Neuron (in vitro differentiated cells): ENCODE results near the gene CDK5RAP2.

Experiments
- H2AFZ ChIP-seq: one replicate; pipeline ENCODE4 v1.6.1; 2013; ENCODE audit warnings: low read depth, mild to moderate bottlenecking, inconsistent platforms, low read length, moderate library complexity
- H3K27me3 ChIP-seq: one replicate; pipeline ENCODE4 v1.6.1; 2013; ENCODE audit warnings: low read length; ENCODE audit not compliant: insufficient read depth
- H3K36me3 ChIP-seq: one replicate; pipeline ENCODE4 v1.6.1; 2013; ENCODE audit warnings: low read length; ENCODE audit not compliant: insufficient read depth
- H3K4me1 ChIP-seq: one replicate; pipeline ENCODE4 v1.6.1; 2013; ENCODE audit warnings: low read length; ENCODE audit not compliant: insufficient read depth
- H3K4me3 ChIP-seq: 2 replicates; pipeline ENCODE4 v1.5.1; 2013; ENCODE audit warnings: mild to moderate bottlenecking, low read length, moderate library complexity
- H3K9me3 ChIP-seq: one replicate; pipeline ENCODE4 v1.6.1; 2013; ENCODE audit warnings: low read length

Gene CDK5RAP2

DNA sequence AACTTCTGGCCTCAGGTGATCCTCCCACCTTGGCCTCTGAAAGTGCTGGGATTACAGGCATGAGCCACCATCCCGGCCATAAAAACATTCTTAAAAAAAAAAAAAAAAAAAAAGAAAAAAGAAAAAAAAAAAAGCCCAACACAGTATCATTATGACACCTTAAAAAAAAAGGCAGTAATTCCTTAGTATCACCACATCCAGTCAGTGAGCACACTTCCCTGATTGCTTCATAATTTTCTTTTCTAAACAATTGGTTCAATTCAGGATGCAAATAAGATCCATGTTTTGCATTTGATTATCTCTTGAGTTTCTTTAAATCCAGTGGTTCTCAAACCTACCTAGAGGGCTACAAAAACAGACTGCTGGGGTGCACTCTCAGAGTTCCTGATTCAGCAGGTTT lies 182.5 kb downstream of the CDK5RAP2 start:
- Histone ChIP-seq H3K4me1 (no peaks in the 10 kb centered on the region), H2AFZ (no peak overlapping the region), H3K27me3 (no peaks in the 10 kb centered on the region), H3K36me3 (peaks cover 87% of the 10 kb centered on the region), H3K9me3 (no peaks in the 10 kb centered on the region), H3K4me3 (no peak overlapping the region)

DNA sequence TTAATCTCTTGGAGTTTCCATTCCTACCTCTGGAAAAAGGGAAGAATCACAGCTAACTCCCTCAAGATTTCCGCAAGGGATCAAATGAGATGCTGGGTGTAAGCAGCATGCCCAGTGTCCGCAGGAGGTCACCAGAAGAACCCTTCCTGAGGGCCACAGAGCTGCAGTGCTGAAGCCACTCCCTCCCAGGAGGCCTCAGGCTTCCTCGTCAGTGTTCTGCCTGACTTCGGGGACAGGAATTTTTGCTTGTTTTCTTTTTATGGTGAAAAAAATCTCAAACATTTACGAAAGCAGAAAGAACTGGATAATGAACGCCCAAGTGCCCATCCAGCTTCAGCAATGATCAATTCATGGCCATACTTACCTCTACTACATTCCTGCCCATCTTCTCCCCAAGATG lies 183.0 kb downstream of the CDK5RAP2 start:
- Histone ChIP-seq H3K27me3 (no peaks in the 10 kb centered on the region), H3K4me1 (no peaks in the 10 kb centered on the region), H3K36me3 (peaks cover 88% of the 10 kb centered on the region), H3K4me3 (no peak overlapping the region), H3K9me3 (no peaks in the 10 kb centered on the region), H2AFZ (no peak overlapping the region)

DNA sequence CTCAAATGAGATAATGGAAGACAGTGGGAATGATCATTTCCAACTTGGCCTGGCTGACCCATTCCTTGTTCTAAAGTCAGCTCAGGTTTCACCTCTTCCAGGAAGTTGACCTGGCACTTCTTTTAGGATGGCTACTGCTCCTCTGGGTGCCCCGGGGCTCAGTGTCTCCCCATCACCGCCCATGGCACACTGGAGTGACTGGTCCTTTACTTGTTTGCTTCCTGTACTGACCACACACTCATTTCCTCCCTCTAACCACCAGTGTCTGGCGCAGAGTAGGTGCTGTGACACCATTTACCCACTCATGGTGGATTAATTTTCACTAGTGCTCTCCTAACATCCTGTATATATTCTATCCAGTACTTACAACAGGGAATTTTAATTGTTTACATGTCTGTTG lies 183.5 kb downstream of the CDK5RAP2 start:
- no peaks in the 10 kb centered on the region for H3K27me3 ChIP-seq
- H3K4me1 ChIP-seq, result no peaks in the 10 kb centered on the region
- H3K9me3 ChIP-seq, result no peaks in the 10 kb centered on the region
- no peak overlapping the region for H3K4me3 ChIP-seq
- no peak overlapping the region for H2AFZ ChIP-seq
- peaks cover 92% of the 10 kb centered on the region for H3K36me3 ChIP-seq

DNA sequence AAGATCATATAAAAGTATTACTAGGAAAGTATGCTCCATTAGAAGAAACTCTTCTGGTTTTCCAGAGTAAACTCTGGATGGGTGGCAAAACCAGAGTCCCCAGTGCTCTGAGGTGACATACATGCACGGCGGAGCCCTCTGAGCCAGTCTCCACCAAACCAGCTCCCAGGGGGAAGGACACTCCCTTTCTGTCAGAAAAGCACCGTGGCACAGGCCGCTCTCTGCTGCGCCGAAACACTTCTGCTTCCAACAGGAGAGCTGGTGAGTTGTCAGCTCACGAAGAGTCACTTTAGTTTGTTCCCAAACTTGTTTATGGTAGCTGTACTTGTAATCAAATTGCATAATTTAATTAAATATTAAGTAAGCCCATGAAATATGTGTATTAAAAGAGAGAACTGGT lies 184.6 kb downstream of the CDK5RAP2 start:
- H3K27me3 ChIP-seq, result no peaks in the 10 kb centered on the region
- no peak overlapping the region for H2AFZ ChIP-seq
- no peak overlapping the region for H3K4me3 ChIP-seq
- no peaks in the 10 kb centered on the region for H3K9me3 ChIP-seq
- H3K36me3 ChIP-seq, result peaks cover 92% of the 10 kb centered on the region
- H3K4me1 ChIP-seq, result no peaks in the 10 kb centered on the region

DNA sequence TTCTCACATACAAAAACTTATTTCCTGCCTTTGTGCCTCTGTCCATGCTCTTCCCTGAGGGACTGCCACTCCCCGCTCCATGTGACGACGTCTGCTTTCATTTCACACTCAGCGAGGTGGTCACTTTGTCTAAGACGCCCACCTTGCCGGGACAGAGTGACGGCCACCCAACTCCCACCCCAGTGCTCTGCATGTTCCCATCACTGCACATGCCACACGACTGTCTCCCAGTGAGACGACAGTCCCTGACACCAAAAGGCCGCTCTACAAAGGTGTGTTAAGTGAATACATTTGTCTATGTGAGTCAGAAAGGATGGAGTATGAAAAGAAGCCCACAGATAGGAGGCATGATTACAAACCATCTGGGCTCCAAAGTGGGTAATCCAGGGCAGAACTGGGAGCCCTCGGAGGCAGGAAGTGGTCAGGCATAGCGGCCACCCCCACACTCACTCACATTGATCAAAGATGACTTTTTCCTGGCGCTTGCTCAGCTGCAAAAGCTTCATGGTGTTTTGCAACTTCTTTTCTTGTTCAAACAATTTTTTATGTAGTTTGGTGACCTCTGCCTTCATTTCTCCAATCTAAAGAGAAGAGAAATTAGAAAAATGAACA lies 185.8 kb downstream of the CDK5RAP2 start:
- H3K36me3 ChIP-seq, result peaks cover 92% of the 10 kb centered on the region
- H3K4me3 ChIP-seq, result no peak overlapping the region
- no peak overlapping the region for H2AFZ ChIP-seq
- no peaks in the 10 kb centered on the region for H3K27me3 ChIP-seq
- no peaks in the 10 kb centered on the region for H3K9me3 ChIP-seq
- H3K4me1 ChIP-seq, result no peaks in the 10 kb centered on the region

DNA sequence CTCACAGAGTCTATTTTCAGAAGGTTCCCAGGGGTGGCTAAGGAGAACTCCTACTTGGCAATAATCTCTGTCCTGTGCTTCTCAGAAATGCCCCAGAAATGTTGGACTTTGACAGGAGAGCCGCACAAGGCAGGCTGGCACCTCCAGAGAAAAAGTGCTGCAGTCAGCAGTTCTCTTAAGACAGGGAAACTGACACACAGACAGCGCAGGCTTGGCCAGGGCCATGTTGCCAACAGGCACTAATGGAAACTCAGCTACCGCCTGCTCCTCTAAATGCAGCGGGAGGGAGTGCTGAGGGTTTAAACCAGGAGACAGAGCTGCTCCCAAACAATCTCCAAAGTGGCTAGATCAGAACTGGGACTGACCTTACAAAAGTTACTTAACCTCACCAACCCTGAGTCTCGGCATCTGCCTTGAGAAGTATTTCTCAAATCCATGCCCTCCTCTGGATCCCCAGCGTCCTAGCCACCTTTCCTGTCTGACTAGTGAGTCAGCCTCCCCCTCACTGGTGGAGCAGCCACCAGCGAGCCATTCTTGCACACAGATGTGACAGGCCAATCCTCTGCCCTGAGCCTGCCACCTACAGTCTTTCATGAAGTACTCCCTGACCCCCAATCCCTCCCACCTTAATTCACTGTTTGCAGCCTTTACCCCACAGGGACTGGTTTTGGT lies 186.4 kb downstream of the CDK5RAP2 start:
- Histone ChIP-seq H3K27me3 (no peaks in the 10 kb centered on the region), H2AFZ (no peak overlapping the region), H3K4me1 (no peaks in the 10 kb centered on the region), H3K9me3 (no peaks in the 10 kb centered on the region), H3K4me3 (no peak overlapping the region), H3K36me3 (peaks cover 92% of the 10 kb centered on the region)

DNA sequence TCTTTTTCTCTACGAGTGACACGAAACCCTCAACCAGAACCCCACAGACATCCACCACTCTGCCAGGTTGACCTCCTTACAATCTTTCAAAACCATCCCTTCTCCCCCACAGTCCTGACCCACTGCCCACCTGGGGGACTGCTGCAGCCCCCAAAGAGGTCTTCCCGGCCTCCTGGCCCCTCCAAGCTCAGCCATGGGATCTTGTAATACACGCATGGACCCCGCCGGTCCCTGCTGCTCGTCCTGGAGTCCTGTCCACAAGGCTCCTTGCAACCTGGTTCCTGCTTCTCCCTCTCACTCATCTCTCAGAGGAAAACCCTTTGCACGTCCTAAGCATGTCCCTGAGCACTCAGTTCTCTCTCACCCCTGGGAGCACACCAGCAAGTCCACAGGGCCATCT lies 187.3 kb downstream of the CDK5RAP2 start:
- Histone ChIP-seq H3K36me3 (peaks cover 90% of the 10 kb centered on the region), H3K9me3 (no peaks in the 10 kb centered on the region), H3K4me3 (no peak overlapping the region), H2AFZ (no peak overlapping the region), H3K4me1 (no peaks in the 10 kb centered on the region), H3K27me3 (no peaks in the 10 kb centered on the region)

DNA sequence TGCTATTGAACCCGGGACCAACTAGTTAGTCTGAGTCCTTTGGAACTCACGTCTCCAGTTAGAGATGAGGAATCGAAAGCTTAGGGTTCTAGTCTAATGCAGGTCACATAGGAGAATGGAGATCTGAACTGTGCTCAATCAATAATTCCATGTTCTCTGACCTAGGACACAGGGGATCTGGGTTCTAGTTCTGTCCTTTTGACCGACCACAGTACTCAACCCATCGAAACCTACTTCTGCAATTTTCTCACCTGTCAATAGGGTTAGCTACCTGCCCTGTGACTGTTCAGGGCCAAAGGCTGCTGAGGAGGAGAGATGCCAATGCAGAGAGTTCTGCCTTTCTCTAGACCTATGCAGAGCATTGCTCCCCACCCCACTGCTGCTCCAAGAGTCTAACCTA lies 187.7 kb downstream of the CDK5RAP2 start:
- Histone ChIP-seq H3K36me3 (peaks cover 86% of the 10 kb centered on the region), H2AFZ (no peak overlapping the region), H3K4me3 (no peak overlapping the region), H3K9me3 (no peaks in the 10 kb centered on the region), H3K4me1 (no peaks in the 10 kb centered on the region), H3K27me3 (no peaks in the 10 kb centered on the region)

DNA sequence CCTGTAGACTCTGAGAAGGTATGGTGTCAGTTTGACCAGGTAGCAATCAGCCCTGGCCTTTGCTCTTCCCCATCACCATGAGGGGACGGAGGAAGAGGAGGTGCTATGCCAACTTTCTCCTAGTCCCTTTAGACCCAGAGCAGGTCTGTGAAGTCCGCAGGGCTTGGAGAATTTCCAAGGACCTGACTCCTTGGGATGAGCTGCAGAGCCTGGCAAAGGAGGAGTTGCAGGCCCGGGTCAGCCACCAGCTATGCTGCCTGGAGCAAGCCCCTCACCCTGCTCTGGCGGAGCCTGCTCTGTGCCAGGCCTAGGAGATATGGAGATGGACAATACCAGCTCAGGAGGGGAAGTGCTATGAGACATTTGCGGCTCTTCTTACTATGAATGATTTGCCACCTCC lies 188.3 kb downstream of the CDK5RAP2 start:
- H3K36me3 ChIP-seq, result peaks cover 81% of the 10 kb centered on the region
- no peaks in the 10 kb centered on the region for H3K9me3 ChIP-seq
- H3K27me3 ChIP-seq, result no peaks in the 10 kb centered on the region
- H3K4me1 ChIP-seq, result no peaks in the 10 kb centered on the region
- no peak overlapping the region for H2AFZ ChIP-seq
- H3K4me3 ChIP-seq, result no peak overlapping the region

DNA sequence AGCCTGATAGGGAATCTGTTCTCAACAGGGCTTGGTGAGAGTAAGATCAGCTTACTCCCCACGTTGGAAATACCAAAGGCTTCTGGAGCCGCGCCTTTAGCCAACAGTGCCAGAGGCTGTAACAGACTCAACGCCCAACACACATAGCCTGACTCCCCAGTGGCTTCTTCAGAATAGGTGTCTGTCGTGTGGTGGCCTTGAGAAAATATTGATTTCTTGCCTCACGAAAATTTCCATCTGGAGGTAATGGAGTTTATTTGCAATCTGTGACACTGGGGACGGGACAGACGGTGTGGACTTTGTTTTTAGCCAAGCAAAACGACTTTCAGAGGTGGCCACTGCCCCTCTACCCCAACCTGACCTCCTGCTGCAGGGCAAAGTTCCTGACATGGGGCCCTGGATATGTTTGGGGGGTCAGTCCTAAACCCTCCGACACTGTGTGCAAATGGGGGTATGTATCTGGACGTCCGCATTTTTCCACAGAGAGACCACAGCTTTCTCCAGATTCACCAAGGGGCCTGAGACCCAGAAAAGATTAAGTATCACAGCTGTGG lies 189.3 kb downstream of the CDK5RAP2 start:
- Histone ChIP-seq H3K27me3 (no peaks in the 10 kb centered on the region), H3K36me3 (peaks cover 73% of the 10 kb centered on the region), H2AFZ (no peak overlapping the region), H3K4me3 (no peak overlapping the region), H3K4me1 (no peaks in the 10 kb centered on the region), H3K9me3 (no peaks in the 10 kb centered on the region)

DNA sequence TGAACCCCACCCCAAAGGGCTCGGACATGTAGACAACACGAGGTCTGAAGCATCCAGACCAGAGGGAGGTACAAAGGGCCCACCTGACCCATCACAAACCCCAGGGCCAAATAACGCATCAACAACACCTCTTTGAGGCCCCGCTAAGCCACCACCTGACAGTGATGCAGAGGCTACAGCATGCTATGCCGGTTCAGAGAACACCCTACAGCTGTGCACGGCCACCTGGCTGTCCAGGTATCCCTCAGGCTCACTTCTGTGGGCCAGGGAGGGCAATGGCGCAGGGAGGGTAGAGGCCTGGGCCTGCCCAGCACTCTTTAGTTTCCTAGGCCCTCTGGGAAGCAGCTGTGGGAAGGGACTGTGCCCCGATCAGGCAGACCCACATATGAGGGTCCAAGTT lies 190.1 kb downstream of the CDK5RAP2 start:
- peaks cover 66% of the 10 kb centered on the region for H3K36me3 ChIP-seq
- H3K27me3 ChIP-seq, result no peaks in the 10 kb centered on the region
- H3K4me1 ChIP-seq, result no peaks in the 10 kb centered on the region
- H2AFZ ChIP-seq, result no peak overlapping the region
- H3K9me3 ChIP-seq, result no peaks in the 10 kb centered on the region
- no peak overlapping the region for H3K4me3 ChIP-seq

DNA sequence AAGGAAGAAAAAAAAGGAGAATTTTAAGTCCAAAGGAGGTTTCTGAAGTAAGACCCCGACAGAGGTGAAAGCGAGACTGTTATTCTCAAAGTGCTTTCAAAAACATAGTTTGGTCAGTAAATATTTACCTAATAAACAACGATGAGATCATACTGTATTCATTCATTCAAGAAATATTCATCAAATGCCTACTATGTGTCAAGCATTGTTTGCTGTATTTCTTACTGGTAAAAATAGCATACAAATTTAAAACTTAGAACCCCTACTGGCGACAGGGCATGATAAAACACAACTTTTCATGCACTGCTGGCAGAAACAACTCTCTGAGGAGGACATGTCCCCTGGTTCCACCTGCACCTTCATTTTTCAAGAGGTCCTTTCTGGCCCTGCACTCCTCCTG lies 190.7 kb downstream of the CDK5RAP2 start:
- Histone ChIP-seq H2AFZ (no peak overlapping the region), H3K9me3 (no peaks in the 10 kb centered on the region), H3K4me1 (peaks cover 4% of the 10 kb centered on the region), H3K27me3 (no peaks in the 10 kb centered on the region), H3K36me3 (peaks cover 61% of the 10 kb centered on the region), H3K4me3 (no peak overlapping the region)

DNA sequence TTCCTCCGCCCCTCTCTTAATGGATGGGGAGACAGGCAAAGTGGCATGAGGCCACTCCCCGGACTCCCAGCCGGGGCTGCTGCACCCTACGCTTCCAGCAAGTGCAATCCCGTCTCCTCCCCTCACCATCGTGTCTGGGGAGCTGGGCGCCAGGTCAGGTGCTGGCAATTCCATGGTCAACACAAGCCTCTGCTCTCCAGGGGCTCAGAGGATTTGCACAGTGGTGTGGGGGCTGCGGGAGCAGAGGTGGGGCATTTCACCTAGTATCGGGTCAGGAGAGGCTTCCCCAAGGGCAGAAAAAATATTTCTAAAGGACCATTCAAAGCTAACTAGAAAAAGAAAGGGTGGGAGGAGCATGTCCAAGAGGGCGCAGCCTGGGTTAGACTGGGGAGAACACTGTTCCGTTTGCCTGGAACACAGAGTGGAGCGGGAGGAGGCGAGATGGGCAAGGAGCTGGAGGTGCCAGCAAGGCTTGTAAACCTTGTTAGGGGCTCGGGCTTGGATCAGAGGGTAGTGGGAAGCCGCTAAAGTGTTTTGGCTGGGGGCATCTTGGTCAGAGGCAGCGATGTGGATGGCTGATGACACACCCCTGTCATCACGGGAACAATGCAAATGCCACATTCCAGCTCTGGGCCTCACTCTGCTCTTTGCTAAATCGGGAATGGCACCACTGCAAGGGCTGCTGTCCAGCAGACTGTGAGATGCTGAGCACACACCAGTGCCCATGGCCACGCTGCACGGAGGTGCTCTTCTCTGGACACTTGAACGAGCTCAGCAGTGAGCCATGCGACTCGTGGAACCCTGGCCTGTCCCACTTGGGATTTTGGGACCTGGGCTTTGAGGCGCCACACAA lies 191.7 kb downstream of the CDK5RAP2 start:
- H3K4me3 ChIP-seq, result no peak overlapping the region
- H3K9me3 ChIP-seq, result no peaks in the 10 kb centered on the region
- H3K4me1 ChIP-seq, result peaks cover 12% of the 10 kb centered on the region
- H2AFZ ChIP-seq, result no peak overlapping the region
- peaks cover 50% of the 10 kb centered on the region for H3K36me3 ChIP-seq
- no peaks in the 10 kb centered on the region for H3K27me3 ChIP-seq
